SK-N-MC (cell line): Measurements from ENCODE around the gene FBXL4.

Source experiments
- DNase-seq: peaks from one replicate; pipeline ENCODE4 v3.0.0-alpha.2; 2011; ENCODE audit warnings: low read depth, low spot score
- H3K27ac ChIP-seq: fragments of 200-600 bp; sonication (generic); 2 replicates; pipeline ENCODE4 v1.5.1; 2016; ENCODE audit warnings: mixed run types
- H3K36me3 ChIP-seq: fragments of 200-600 bp; sonication (generic); 2 replicates; pipeline ENCODE4 v1.6.1; 2017; ENCODE audit warnings: antibody characterized with exemption, low read length, mixed read lengths; ENCODE audit not compliant: insufficient read depth
- H3K4me3 ChIP-seq: fragments of 200-600 bp; sonication (generic); 2 replicates; pipeline ENCODE4 v1.5.1; 2016
- H3K9ac ChIP-seq: fragments of 200-600 bp; sonication (generic); 2 replicates; pipeline ENCODE4 v1.8.0; 2017; ENCODE audit warnings: mixed run types, mixed read lengths; ENCODE audit not compliant: insufficient read length
- H3K9me3 ChIP-seq: fragments of 200-600 bp; sonication (generic); 2 replicates; pipeline ENCODE4 v1.6.1; 2017; ENCODE audit warnings: low read depth, mild to moderate bottlenecking, antibody characterized with exemption, low read length, moderate library complexity, mixed read lengths
- EZH2 ChIP-seq: fragments of 200-600 bp; sonication (generic); IDR thresholded peaks from one replicate; pipeline ENCODE4 v1.6.1; 2017; ENCODE audit warnings: antibody characterized with exemption
- FOXP2 ChIP-seq: optimal IDR thresholded peaks from 2 replicates; pipeline ENCODE3; 2011; ENCODE audit warnings: mild to moderate bottlenecking, moderate library complexity; ENCODE audit not compliant: insufficient read depth; ENCODE audit errors: extremely low read length, control extremely low read depth
- POLR2AphosphoS5 ChIP-seq: IDR thresholded peaks from 2 replicates; pipeline ENCODE4 v1.6.1; 2012; ENCODE audit warnings: mild to moderate bottlenecking, low read depth, low read length, borderline replicate concordance

The FBXL4 gene

DNA sequence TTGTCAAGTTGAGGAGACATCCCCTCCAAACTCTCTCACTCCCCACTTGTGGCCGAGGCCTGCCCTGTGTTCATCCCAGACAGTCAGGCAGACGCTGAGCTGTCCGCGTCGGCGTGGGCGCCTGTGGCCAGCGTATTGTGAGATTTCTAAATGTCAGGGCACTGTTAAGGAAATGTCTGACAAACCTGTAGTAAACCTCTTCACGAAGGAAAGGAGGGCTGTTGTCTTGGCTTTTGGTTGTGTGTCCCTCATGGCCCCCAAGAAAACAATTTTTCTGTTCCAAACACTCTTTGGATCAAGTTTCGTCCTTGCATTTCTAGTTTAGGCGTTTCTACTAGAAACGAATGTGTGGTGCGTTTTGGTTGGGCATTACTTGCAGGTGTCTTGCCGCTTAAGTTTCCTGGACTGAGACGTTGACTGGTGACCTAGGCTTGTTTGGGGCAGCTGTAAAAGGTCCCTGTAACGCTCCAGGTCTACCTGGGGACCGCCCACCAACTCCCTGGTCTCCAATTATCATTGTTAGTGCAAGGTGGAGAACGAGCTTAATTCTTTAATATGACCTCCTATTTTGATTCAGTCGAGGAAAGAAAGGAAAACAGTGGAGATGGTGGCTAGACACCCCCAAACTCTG is 122.0 kb downstream of the FBXL4 start:
- TF ChIP-seq FOXP2 (no peak), EZH2 (no peak), POLR2AphosphoS5 (no peak)
- no peak overlapping the region for H3K27ac ChIP-seq
- H3K4me3 ChIP-seq = peak overlapping the region; percentile 70
- H3K9ac ChIP-seq = no peak overlapping the region
- no peaks in the 10 kb centered on the region for H3K9me3 ChIP-seq
- no peaks in the 10 kb centered on the region for H3K36me3 ChIP-seq
- no peak for DNase-seq

- H3K36me3 ChIP-seq = no peaks in the 10 kb centered on the region
- TF ChIP-seq FOXP2 (no peak), EZH2 (no peak), POLR2AphosphoS5 (no peak)
- DNase-seq = no peak
- H3K9me3 ChIP-seq = no peaks in the 10 kb centered on the region
- peak overlapping the region; percentile 70 for H3K4me3 ChIP-seq
- H3K27ac ChIP-seq = peak overlapping the region; percentile 80
- H3K9ac ChIP-seq = peak overlapping the region; percentile 61
These were observed 122.7 kb downstream of the FBXL4 start for GRCh38 chr6:98824902-98825599.

GRCh38 chr6:98824162-98824901 is 123.4 kb downstream of the FBXL4 start:
- no peak for DNase-seq
- Histone ChIP-seq H3K4me3 (peak overlapping the region; percentile 70), H3K36me3 (no peaks in the 10 kb centered on the region), H3K9ac (peak overlapping the region; percentile 61), H3K9me3 (no peaks in the 10 kb centered on the region), H3K27ac (peak overlapping the region; percentile 80)
- TF ChIP-seq POLR2AphosphoS5 = peak; percentile 67
- TF ChIP-seq FOXP2 = peak; percentile 29
- no peak for TF ChIP-seq EZH2

GRCh38 chr6:98823428-98824161 is 124.2 kb downstream of the FBXL4 start:
- H3K9me3 ChIP-seq = no peaks in the 10 kb centered on the region
- peak overlapping the region; percentile 61 for H3K9ac ChIP-seq
- no peak for DNase-seq
- TF ChIP-seq EZH2 (no peak), POLR2AphosphoS5 (no peak; the same call in 1 of the 2 replicates), FOXP2 (peak; percentile 79)
- H3K27ac ChIP-seq = peak overlapping the region; percentile 80
- no peaks in the 10 kb centered on the region for H3K36me3 ChIP-seq
- peak overlapping the region; percentile 70 for H3K4me3 ChIP-seq

GRCh38 chr6:98821756-98822405 is 125.9 kb downstream of the FBXL4 start:
- no peak overlapping the region for H3K4me3 ChIP-seq
- no peak for DNase-seq
- H3K36me3 ChIP-seq = no peaks in the 10 kb centered on the region
- no peak overlapping the region for H3K9ac ChIP-seq
- no peaks in the 10 kb centered on the region for H3K9me3 ChIP-seq
- no peak overlapping the region for H3K27ac ChIP-seq
- TF ChIP-seq POLR2AphosphoS5 (no peak), FOXP2 (no peak), EZH2 (no peak)
